Measurements from ENCODE around the gene ZNF831.

The ZNF831 gene

GRCh38 chr20:59139998-59140397 lies 23.6 kb upstream of the ZNF831 start:
- intact Hi-C loops (cut with DNase I) = no loop called here
- DNase-seq = no peak

GRCh38 chr20:59141818-59142581 lies 21.6 kb upstream of the ZNF831 start:
- no peak for DNase-seq
- intact Hi-C loops (cut with DNase I) = no loop called here

GRCh38 chr20:59143326-59143725 lies 20.3 kb upstream of the ZNF831 start:
- no peak for DNase-seq

DNA sequence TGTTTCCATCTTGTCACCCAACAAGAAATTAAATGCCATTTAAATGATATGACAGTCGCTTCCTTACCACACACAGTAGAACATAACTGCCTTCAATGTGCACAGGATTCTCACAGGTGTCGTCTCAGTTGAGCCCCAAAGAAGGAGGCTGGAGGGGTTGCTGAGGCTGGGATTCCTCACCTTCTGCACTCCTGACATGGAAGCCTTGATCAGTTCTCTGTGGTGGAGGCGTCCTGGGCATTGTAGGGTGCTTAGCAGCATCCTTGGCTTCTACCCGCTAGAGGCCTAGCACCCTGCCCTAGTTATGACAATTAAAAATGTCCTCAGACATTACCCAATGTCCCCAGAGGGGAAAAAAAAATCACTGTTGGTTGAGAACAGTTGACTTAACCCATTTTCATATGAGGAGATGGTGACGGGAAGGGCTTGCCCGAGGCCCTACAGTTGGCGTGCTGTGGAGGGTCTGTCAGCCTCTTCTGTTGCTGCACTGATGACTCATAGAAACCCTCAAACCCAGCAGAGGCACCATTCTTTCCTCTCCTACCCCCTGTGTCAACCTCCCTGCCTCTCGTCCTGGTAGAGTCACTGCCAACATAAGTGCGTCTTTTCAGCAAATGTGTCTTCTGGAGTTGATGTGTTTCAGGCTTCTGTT lies 19.3 kb upstream of the ZNF831 start:
- intact Hi-C loops (cut with DNase I) = no loop called here
- DNase-seq = no peak

More at GRCh38 chr20:59143326-59143725, 20.3 kb upstream of the ZNF831 start:
- intact Hi-C loops (cut with DNase I) = no loop called here

DNA sequence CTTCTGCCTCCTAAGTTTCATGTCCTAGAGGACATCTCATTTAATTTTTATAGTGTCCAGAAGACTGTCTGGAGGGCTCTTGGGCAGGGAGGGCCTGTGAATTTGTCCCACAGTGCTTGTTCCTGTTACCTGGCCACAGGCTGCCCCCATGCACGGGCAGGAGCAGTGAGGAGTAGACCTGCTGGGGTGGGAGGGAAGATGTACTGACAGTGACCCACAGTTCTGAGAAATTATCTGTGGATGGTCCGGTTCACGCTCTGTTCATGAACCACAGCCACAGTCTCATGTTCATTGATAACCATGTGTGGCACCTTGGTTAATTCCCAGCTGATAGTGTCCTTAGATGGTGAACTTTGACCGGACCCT lies 18.8 kb upstream of the ZNF831 start:
- no peak for DNase-seq
- intact Hi-C loops (cut with DNase I) = no loop called here

GRCh38 chr20:59145247-59145923 lies 18.2 kb upstream of the ZNF831 start:
- DNase-seq = no peak
- intact Hi-C loops (cut with DNase I) = no loop called here

- intact Hi-C loops (cut with DNase I) = no loop called here
- DNase-seq = peak in 7 of 10 donors; percentile 46 to 92 (median 61)
Observed at GRCh38 chr20:59145924-59146779, 17.5 kb upstream of the ZNF831 start.

DNA sequence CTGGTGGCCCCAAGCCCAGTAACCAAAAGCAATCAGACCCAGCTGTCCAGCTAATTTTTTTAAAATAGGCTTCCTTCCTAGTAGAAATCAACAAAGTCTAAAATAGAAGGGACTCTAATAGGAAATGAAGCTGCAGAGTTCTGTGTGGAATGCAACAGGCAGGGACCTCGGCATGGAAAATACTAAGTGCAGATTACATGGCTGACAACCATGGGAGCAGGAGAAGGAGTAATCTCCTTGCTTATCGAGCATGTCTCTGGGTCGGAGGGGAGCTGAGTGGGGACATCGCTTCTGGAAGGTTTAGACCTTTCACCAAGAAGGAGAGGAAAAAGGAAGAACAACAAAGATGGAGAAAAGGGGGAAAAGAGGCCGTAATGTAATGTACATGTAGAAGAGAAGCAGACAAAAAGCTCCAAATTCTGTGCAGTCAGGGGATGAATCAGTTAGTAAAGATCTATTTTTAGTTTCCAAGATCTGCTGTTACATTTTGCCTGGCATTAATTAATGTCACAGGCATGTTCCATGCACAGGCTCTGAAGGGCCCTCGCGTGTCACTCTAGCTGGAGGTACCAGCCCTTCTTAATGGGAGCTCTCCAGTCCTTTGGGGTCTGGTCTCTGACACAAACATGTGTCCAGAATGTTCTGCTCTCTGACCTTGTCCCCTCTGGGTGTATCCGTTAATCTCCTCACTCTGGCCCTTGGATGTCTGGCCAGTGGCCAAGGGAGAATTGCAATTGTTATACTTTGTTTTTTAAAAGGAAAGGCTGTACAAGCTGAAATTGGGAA lies 16.6 kb upstream of the ZNF831 start:
- intact Hi-C loops (cut with DNase I) = no loop called here
- DNase-seq = no peak

DNA sequence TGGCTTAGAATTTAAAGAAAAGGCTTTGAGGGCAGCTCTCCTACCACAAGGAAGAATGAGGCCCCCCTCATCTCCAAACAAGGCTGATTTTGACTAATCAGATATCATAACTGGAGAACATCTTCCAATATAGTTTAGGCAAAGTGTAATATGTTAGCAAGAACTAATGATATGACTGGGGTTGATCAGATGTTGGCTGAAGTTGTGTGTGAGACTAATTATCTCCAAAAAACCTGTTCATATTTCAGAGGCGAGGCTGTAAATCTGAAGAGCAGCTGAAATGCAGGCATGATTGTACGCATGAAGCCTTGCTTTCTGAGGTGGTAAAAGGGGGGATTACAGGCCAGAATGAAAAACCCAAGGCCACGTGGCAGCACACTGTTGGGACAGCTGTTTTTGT lies 16.0 kb upstream of the ZNF831 start:
- intact Hi-C loops (cut with DNase I) = no loop called here
- DNase-seq = no peak

- DNase-seq = no peak
Observed at GRCh38 chr20:59148701-59149493, 14.7 kb upstream of the ZNF831 start.

DNA sequence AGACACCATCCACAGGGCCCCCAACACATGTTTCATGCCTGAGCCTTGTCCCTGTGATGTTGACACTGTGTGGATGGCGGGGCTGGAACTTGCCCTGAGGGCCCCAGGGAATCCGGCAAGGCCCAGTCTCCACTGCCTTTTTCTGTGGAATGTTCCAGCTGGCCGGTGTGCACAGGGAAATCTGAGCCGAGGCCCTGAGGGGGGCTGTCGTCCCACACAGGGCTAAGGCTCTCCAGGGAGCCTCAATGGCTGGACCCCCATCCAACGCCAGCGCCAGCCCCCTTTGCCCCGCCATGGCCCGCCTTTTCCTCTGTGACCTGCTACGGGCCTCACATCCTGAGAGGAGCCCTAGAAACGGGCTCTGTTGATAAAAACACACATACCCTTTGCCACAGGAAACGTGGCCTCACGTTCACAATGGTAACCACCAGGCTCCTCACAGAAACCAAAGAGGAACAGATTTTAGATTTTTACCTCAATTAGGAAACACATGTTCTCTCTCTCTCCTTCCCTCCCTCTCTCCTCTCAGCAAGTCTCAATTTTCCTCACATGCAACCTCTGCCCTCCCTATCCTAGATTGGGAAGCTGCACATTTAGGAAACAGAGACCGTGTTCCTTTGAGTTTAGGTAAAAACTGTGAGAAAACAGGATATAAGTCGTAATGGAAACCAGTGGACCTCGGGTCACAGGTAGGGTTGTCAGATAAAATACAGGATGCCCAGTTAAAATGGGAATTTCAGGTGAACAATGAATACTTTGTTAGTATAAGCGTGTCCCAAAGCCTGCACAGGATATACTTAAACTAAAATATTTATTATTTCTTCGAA lies 13.7 kb upstream of the ZNF831 start:
- intact Hi-C loops (cut with DNase I) = no loop called here
- DNase-seq = no peak

More at GRCh38 chr20:59148701-59149493, 14.7 kb upstream of the ZNF831 start:
- intact Hi-C loops (cut with DNase I) = no loop called here

DNA sequence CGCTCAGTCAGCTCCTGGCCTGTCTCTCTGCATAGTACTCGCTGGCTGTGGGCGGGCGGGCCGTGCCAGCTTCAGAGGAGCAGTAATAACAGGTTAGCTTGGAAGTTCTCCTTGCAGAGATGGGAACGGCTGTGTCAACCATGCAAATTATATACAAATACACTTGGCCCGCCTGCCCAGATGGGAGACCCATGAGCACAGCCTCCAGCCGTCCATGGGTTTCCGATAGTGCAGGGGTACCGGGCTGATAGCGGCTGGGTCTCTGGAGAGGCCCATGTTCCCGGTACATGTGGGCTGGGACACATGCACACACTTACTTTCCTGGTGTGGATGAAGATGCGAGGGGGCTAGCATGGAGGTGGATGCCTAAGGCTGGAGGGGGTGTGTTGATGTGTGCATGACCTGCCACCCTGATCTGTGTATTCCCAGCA lies 12.8 kb upstream of the ZNF831 start:
- no peak for DNase-seq
- intact Hi-C loops (cut with DNase I) = no loop called here

GRCh38 chr20:59151391-59151790 lies 12.2 kb upstream of the ZNF831 start:
- intact Hi-C loops (cut with DNase I) = no loop called here
- no peak for DNase-seq

- intact Hi-C loops (cut with DNase I) = no loop called here
- no peak for DNase-seq
Observed at GRCh38 chr20:59151820-59152219, 11.8 kb upstream of the ZNF831 start.

DNA sequence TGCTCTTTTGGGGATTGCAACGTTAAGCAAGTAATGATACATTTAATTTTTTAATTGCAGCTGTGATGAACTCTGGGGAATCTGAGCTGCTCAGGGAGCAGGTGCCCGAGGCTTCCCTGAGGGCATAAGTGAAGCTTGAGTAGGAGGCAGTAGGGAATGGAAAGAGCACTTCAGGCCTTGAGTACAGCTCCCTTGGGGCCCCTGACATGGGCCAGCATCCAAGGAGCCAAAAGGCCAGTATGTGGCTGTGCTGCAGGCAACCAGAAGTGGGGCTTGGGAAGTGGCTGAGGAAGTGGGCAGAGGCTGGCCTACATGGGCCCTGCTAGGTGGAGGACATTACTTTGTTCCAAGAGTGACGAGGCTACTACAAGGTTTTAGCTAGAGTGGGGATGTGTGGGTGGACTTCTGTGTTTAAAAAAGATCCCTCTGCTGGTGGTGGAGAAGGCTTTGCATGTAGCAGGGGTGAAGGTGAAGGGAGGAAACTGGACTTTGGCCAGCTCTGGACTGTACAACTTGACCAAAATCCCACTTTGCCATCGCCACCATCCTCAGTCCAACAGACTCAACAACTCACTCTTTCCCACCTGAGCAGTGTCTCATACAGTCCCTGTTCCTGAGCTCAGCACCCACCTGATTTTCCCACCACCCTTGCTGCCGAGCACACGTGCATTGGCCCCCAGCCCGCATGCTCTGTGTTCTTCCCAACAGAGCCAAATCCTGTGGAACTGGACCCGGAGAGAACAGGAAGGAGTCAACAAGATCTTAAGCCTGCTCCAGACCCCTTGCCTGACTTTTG lies 10.9 kb upstream of the ZNF831 start:
- intact Hi-C loops (cut with DNase I) = no loop called here
- DNase-seq = no peak

DNA sequence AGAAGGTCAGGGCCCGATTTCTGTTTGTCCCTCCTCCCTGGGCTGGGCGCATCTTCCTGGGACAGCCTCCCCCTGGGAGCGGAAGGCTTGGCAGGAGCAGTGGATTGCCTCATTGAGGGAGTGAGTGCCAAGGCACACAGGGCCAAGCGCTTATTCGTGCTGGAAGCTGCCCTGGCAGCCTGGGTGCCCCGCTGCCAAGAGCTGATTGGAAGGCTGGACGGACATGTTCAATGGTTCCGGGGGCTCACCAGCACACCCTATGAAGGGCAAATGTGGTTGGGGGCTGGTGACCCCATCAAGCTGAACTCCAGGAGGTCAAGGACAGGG lies 10.3 kb upstream of the ZNF831 start:
- peak; percentile 58 to 97 (median 78) for DNase-seq
- intact Hi-C loops (cut with DNase I) = no loop called here

DNA sequence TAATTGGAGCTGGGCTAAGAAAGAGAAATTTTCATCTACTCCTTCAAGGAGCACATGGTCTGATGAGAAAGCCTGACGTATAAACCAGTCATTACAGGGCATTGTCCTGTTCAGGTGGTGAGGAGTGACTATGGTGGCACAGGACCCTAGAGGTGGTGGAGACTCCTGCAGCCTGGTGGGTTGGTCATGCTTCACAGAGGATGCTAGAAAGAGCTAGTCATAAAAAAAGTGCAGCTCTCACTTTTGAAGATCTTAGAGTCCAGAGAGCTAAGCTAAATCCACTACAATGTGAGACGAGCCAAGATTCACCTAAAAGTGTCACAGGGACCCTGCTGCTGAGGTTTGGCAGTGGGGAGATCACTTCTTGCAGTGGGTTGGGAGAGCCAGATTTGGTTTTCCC lies 9.8 kb upstream of the ZNF831 start:
- intact Hi-C loops (cut with DNase I) = no loop called here
- DNase-seq = no peak

Measured in posterior cingulate gyrus (tissue), 11 donors.